Activated T-helper 9 cell treated with anti-CD3 and anti-CD28 coated beads, Interleukin-2, amount 50 U/mL, for 16 hours (primary cell): ENCODE data around the gene OR2S2.
"Not testable (repeated sequence)": the region's sequence is repeated elsewhere in the genome, so short reads cannot be mapped to it uniquely, and the experiment has no call there.

Experiments
- DNase-seq: peaks from one replicate; pipeline ENCODE4 v3.0.0-alpha.2; 2020; ENCODE audit warnings: low read depth

The OR2S2 gene

GRCh38 chr9:35958104-35958837 is at the start of gene OR2S2:
Gene OR2S2 (minus strand): TSS chr9:35958154. CDS start chr9:35958098, 56 bp downstream.
- DNase-seq = no peak

DNA sequence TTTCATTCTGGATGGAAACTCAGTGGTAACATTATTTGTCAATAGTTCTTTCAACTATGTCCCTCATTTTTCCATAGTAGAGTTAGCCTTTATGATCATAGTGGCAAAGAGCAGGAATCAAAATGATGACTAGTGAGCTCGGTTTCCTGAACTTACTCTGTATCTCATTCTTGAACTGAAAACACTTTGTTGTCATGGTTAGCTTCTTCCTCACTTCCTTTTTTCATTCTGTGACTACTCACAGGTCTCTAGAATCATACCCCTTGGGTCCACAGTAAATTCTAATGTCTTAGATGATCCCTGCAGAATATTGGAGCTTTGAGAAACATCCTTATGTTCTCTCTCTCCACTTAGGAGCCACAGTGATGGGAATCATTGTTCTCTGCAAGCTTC is 49.4 kb upstream of the OR2S2 start:
- no peak for DNase-seq

GRCh38 chr9:36006549-36007315 is 48.8 kb upstream of the OR2S2 start:
- DNase-seq = no peak

GRCh38 chr9:36005891-36006290 is 47.9 kb upstream of the OR2S2 start:
- no peak for DNase-seq

DNA sequence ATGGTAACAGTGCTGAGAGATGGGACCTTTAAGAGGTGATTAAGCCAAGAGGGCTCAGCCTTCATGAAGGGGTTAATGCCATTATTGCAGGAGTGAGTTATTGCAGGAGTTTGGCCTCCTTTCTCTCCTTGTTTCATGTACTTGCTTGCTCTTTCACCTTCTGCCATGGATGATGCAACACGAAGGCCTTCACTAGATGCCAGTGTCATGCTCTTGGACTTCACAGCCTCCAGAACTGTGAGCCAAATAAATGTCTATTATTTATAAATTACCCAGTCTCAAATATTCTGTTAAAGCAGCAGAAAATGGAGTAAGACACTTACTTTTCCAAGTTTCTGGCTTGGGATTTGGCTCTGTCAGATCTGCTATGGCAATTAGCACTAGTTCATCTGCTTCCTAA is 40.4 kb upstream of the OR2S2 start:
- DNase-seq = no peak

DNA sequence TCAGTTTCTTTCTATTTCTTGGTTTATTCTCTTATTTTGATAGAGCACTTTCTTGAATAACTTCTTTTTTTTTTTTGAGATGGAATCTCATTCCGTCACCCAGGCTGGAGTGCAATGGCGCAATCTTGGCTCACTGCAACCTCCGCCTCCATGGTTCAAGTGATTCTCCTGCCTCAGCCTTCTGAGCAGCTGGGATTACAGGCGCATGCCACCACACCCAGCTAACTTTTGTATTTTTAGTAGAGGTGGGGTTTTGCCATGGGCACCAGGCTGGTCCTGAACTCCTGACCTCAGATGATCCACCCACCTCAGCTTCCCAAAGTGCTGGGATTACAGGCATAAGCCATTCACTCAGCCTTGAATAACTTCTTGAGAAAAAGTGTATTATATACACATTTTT is 39.1 kb upstream of the OR2S2 start:
- not testable (repeated sequence) for DNase-seq

DNA sequence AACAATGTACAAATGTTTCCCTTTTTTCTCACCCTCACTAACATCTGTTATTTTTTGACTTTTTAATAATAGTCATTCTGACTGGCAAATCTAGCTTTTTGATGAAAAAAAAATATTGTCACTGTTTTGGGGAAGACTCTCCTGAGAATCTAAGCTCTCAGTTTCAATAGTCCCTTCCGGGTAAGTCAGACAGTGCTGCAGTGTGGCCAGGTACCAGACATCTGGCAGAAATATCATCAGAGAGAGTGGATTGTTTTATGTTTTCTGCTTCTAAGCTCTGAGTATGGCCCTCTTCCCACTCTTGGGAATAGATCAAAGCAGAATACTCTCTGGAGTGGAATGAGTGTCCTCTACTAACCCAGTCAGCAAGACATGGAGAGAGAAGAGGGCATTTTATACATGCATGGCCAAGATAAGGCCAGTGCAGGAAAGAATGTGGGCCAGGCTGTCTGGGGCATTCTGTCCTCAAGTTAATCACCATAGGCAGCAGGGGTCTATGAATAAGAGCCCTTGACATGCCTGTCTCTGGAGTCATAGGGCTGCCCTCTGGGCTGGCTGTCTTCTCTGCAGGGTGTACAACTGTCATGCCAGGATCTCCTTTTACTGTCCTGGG is 38.5 kb upstream of the OR2S2 start:
- no peak for DNase-seq

DNA sequence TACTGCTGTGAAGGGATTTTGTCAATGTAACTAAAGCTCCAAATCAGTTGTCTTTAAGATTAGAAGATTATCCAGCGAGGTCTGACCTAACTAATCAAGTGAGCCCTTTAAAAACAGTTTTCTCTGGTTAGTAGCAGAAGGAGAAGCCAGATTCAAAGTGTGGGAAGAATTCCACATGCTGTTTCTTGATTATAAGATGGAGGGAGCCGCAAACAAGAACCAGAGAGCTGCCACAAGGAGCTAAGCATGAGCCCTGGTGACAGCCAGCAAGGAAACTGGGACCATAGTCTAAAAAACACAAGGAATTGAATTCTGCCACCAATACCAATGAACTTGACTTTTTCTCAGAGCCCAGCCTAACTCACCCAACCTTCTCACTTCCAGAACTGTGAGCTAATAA is 37.0 kb upstream of the OR2S2 start:
- no peak for DNase-seq

DNA sequence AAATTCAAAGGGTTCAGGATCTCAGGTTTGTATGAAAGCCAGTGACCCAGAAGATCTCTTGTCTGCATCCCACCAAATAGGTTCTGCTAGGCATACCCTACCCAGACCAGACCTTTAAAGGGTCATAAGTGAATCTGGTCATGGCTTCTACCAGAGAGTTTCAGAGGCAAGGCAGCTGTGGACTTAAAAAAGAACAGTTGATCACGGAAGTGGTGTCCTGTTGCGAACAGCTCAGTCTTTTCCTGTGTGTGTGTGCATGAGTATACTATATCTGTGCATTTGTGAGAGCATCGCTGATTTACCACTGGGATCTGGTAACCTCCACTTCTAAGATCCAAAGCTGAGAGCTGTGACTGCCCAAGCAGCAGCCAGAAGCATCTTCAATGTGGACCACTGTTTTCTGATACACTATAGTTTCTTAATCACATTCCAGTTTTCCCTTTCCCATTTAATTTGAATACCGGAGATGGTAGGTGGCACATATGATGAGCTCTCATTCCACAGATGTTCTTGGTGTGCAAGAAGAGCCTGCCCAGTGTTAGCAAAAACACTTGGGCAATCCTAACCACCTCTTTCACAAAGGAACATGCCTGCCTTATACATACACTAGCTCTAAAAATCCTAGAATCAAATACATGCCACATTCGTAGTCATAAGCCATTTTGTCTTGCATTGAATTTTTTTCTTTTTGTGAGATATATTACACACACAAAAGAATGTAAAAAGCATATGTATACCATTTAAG is 36.2 kb upstream of the OR2S2 start:
- no peak for DNase-seq

DNA sequence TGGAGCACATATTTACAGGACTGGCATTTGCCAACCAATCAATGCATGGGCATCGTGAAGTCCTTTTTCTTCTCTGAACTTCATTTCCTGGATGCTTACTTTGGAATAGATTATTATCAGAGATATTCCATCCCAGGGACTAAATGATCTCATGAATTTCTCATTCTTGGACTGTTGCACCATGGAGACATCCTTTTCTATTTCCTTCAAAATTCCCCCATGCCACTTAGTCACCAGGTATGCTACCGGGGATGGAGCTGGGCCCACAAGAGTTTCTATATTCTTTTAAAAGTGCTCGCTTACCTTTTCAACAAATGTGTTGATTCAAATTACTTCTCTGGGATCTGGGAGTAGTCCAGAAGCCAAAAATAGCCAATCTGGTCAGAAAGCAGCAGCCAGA is 35.2 kb upstream of the OR2S2 start:
- DNase-seq = not testable (repeated sequence)

DNA sequence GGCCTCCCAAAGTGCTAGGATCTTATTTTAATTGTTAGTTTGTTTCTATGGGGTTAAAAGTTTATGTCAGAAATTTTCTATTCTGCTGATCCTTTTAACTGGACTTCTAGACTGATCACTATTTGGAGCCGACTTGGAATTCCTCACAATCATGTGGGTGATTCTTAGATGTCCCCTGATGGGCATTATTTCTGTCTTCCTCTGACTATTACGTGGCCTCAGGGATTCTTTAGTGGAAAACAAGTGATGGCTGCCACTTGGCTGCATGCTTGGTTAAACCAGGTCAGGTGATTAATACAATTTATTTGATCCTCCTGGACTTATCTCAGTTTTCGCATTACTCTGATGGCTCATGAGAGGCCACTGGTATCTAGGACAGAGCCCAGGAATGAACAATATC is 32.2 kb upstream of the OR2S2 start:
- no peak for DNase-seq

- no peak for DNase-seq
Observed at GRCh38 chr9:35984021-35984420, 26.1 kb upstream of the OR2S2 start.

DNA sequence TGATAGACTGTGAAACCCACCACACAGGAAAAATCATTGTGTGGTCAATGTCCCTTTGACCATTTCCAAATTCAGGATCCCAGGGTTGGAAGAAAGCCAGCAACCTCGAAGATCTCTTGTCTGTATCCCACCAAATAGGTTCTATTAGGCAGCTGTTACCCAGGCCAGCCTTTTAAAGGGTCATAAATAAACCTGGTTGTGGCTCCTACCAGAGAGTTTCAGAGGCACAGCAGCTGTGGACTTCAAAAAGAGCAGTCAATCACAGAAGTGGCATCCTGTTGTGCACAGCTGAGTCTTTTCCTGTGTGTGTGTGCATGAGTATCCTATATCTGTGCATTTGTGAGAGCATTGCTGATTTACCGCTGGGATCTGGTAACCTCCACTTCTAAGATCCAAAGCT is 23.7 kb upstream of the OR2S2 start:
- DNase-seq = no peak

- DNase-seq = no peak
Observed at GRCh38 chr9:35980289-35981011, 22.5 kb upstream of the OR2S2 start.

DNA sequence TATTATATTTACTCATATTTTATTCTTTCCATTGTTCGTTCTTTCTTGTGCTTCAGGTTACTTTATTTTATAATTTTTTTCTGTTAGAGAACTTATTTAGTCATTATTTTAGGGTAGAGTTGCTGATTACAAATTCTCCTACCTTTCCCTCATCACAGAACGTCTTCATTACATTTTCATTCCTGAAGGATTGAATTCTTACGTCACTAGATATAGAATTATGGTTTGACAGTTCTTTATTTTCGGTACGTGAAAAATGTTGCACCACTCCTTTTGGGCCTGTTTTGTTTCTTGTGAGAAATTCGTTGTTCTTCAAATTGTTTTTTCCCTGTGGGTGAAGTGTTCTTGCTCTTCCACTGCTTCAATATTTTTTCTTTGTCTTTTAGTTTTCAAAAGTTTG is 20.8 kb upstream of the OR2S2 start:
- DNase-seq = no peak

DNA sequence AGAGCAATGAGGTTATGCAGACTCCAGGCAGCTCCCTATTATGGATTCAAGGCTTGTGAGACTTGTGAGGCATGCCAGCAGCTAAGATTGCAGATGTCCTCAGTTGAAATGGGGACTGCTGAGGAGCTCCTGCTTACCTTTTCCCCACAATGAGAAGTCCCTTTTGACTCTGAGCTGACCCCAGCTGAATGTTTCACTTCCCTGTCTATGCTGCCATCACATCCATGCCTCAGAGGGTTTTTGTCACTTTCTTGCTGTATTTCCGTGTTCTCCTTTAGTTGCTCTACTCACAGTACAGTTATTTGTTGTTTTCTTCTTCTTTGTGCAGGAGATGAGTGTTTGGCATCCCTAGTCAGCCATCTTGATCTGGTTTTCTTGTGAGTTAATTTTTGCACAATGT is 18.8 kb upstream of the OR2S2 start:
- DNase-seq = no peak

GRCh38 chr9:35974800-35975199 is 16.8 kb upstream of the OR2S2 start:
- DNase-seq = no peak

GRCh38 chr9:35972093-35972492 is 14.1 kb upstream of the OR2S2 start:
- no peak for DNase-seq

- no peak for DNase-seq
Observed at GRCh38 chr9:35967042-35967441, 9.1 kb upstream of the OR2S2 start.

GRCh38 chr9:35966433-35966832 is 8.5 kb upstream of the OR2S2 start:
- no peak for DNase-seq

GRCh38 chr9:35965011-35965410 is 7.1 kb upstream of the OR2S2 start:
- DNase-seq = no peak
